HG03571 (cell line): Measurements from ENCODE around the gene TJP3.

Experiments used
- ATAC-seq: cut with Tn5 transposase; IDR thresholded peaks from one replicate; pipeline ENCODE4 v1.9.1; 2021; ENCODE audit not compliant: unreplicated experiment

The TJP3 gene

DNA sequence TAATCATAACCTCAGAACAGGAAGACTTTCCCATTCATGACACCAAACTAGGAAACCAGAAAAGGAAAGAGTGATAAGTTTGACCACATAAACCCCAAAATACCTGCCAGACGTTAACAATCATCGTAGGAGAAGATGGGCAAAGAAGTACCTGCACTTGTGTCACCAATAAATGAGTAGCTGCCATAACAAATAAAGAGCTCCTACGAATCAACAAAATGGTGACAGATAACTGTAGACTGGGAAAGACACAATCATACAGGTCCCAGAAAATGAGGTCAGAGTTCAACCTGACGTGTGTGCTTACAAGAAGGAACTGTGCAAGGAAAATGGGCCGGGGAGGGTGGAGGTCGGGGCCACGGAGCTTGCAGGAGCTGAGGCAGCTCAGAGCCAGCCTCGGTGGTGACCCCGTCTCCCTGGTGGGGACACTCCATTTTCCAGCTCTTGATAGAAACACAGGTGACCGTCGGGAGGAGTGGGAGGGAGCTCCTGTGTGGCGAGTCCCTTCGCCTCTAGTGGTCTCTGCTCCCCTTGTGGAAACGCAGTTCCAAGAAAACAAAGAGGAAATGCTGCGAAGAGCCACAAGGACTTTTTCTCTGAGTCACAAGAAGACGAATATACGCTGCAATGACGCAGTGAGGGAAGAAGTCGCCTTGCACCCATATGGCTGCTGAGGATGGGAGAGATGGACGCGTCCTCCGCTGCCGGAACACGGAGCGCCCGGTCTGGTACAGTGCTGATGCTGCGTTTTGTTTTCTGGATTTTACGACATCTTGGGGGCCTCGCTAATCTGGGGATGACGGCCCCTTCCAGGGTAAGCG, 17.4 kb upstream of the TJP3 start:
- no peak for ATAC-seq

DNA sequence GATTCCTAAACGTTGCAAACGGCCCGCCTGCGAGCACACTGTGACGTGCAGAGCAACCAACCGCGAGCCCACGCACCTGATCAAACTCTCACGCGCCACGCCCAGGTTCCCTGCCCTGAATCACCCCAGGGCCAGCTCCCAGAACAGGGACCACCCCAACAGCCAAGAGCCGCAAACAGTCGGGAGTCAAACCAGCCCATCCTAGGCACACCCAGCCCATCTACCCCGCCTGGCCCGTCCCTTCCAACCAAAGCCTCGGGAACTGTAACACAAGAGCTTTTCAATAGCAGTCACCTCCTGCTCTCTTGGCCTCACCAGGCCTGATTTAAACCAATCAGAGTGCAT, 16.8 kb upstream of the TJP3 start:
- no peak for ATAC-seq

DNA sequence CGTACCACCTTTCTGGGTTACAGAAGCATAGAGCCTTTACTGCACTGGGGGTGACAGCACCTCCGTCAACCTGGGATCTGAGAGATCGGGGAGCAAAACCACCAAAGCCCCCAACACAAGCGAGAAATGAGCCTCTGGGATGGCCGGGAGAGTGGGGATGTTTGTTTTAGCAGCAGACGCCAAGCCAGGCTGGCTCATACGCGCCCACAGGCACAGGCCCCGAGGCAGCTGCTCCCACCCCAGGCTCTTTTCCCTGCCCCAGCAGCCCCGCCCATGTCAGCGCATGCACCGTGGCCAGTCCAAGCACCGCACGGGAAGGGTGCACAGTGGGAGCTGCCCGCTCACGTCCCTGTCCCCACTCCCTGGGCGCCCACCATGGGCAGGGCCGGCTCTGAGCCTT, 16.5 kb upstream of the TJP3 start:
- no peak for ATAC-seq

DNA sequence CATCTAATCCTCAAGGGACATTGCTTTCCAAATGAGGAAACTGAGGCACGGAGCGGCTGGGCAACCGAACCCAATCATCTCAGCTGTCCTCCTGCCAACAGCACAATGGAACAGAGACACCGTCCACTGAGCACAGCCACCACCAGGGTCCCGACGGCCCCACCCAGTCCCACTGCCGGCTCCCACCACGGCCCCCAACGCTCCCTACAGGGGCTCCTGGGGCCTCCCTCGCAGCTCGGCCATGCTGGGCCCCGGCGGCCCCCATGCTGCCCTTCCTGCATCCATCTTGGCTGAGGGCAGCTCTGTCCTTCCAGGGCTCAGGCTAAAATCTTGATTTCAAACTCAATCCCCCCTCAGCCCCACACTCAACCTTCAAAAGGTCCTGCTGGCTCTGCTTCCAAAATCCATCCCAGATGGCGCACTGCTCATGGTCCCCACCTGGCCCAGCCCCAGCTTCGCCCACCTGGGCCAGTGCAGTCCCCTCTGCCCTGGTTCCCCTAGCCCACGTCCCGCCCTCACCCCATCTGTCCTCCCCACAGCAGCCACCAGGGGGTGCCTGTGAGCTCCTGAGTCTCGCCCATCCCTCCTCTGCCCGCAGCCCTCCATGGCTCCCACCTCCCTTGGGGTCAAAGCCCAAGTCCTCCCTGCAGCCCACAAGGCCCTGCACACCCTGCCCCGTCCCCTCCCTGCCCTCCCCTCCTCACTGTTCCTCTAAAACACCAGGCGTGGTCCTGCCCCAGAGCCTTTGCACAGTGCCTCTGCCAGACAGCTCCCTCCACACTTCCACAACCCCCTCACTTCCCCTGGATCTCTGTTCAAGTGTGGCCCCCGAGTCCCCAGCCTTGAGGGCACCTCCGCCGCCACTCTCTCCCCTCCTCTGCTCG, 15.8 kb upstream of the TJP3 start:
- ATAC-seq, result no peak

DNA sequence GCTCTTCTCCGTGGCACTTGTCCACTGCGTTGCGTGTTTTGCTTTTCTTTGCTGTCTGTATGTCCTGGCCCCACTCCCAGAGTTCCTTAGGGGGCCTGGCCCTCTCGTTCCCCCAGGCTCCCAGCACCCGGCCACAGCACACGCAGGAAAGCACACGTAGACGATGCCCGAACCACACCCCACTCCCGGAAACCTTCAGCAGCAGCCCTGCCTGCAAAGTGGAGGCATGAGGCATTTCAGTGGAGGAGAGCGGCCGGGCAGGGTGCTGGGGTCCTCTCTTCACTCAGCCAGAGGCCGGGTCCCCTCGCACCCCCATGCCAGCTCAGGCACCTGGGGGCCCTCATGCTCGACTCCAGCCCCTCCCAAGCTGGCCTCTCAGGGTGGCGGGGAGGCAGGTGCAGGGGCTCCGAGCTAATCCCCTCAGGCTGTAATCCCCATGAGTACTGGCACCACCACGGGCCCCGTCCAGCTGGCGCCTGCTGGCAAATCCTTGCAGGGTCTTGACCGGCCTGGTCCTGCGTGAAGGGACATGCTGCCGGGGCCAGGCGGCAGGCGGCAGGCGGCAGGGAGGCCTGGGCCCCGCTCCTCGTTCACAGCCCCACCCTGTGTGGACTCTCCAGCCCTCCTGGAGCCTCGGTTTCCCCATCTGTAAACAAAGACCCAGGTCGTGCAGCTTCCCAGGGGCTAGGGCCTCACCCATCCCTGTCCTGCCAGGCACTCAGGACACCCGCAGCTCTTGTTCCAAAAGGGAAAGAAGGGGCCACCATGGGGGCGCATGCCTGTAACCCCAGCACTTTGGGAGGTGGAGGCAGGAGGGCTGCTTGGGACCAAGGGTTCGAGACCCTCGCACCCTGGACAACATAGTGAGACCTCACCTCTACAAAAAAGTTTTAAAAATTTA, 14.9 kb upstream of the TJP3 start:
- ATAC-seq, result no peak

DNA sequence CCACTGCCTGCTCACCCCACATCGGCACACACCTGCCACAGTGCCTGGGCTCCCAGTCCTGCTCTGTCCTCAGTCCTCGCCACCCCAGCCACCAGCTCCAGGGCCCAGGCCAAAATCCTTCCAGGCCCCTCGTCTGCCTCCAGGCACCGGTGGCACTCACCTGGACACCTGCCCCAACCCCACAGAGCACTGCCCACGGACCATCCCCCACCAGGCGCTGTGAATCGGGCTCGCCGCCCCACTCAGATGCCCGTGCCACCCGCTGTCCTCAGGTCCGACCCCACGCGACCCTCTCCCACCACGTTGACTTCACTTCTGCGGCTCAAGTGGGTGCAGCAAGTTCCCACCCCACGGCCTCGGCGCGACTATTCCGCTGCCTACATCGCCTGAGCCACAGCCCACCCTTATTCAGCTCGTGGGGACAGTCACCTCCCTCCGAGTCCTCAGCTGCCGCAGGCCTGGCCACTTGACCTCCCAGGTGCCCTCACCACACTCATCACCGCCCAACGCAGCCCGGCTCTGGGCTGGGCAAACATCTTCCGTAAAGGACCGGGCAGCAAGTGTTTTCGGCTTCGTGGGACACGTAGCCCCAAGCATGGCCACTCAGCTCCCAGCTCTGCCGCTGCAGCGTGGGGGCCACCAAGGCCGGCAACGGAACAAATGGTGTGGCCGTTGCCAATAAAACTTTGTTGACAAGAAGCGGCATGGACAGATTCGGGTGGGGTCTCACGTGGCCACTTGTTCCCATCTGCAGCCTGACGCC, 13.6 kb upstream of the TJP3 start:
- no peak for ATAC-seq

DNA sequence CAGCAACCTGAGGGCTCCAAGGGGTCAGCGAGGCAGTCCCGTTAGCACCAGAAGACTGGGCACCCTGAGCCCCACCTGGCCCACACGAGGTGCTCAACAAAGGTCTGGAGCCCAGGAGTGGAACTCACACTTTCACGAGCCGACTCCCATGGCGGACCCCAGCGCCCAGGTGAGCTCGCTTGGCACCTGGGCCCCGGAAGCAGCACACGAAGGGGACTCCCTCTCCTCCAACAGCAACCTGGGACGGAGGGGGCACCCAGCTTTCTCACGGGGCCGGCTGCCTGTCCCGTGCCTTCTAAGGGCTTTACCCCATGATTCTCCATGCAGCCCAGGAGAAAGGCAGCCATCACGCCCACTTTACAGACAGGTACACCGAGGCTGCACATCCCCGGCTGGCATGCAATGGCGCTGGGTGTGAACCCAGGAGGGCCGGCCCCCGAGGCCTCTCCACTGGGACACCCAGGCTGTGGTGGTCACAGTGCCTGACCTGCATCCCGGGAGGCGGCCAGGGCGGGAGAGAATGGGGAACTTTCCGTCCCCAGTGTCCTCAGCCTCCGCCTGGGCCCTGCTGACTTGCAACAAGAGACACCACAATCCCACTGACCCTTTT, 13.0 kb upstream of the TJP3 start:
- ATAC-seq, result no peak

DNA sequence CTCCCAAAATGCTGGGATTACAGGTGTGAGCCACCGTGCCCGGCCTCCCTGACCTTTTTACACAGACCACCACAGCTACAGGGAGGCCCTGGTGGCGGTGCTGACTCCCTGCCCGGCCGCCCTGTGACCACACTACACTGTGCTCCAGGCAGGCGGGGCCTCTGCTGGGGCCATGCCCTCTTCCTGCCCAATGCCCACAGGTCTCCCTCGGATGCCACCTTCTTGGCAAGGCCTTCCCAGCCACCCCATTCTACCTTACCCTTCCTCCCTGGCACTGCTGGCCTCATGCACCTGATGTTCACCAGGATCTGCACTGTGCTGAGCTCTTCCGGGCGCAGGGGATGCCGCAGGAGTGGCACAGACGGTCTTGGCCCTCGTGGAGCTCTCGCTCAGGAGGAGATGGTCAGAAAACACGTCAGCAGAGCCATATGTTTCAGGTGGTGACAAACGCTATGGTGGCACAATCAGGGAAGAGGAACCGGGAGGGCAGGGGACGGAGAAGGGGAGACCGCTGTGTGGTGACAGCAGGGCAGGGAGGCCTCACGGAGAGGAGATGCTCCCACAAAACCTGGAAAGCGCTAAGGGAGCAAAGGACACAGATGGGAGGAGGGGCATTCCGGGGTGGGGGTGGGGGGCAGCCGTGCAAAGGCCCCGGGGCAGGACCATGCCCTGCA, 12.1 kb upstream of the TJP3 start:
- ATAC-seq, result no peak

DNA sequence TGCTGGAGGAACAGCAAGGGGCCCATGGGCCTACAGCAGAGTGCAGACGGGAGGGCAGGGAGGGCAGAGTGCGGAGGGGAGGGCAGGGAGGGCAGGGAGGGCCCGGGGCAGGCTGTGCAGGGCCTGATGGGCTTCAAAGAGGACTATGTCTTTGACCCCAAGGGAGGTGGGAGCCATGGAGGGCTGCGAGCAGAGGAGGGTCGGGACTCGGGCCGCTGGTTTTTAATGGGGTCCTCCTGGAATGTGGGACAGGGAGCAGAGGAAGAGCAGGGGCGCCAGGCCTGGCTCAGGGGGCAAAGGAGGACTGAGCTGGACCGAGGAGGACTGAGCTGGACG, 11.6 kb upstream of the TJP3 start:
- ATAC-seq, result no peak

DNA sequence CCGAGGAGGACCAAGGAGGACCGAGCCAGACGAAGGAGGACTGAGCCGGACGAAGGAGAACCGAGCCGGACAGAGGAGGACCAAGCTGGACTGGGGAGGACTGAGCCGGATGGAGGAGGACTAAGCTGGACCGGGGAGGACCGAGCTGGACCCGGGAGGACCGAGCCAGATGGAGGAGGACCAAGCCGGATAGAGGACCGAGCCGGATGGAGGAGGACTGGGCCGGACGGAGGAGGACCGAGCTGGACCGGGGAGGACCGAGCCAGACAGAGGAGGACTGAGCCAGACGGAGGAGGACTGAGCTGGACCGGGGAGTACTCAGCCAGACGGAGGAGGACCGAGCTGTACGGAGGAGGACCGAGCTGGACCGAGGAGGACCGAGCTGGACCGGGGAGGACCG, 11.1 kb upstream of the TJP3 start:
- no peak for ATAC-seq

DNA sequence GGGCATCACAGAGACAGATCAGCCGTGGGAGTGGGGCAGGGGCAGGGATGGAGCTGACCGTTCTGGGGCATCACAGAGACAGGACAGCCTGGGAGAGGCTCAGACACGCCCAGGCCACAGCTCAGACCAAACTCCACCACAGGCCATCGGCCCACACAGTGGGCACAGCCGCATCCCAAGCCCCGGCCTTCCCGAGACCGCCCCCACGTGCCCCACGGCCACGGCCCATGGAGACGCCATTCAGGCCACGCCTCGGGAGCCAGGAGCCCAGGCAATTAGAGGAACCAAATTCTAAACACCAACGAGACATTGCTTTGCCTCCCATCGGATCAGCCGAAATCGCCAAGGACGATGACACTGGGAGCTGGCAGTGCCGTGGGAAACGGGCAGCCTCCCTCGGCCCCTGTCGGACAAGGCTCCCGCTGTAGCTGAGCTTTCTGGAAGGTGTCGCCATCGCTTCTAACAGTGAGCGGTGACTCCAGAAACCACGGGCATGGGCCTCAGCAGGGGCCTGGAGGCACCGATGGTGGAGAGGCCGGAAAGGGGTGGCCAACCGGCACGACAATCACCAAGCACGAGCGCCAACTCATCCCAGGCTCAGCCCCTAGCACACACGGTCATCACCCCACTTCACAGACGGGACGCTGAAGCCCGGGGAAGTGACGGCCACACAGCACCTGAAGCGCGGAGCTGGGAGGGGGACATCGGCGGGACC, 10.4 kb upstream of the TJP3 start:
- no peak for ATAC-seq

DNA sequence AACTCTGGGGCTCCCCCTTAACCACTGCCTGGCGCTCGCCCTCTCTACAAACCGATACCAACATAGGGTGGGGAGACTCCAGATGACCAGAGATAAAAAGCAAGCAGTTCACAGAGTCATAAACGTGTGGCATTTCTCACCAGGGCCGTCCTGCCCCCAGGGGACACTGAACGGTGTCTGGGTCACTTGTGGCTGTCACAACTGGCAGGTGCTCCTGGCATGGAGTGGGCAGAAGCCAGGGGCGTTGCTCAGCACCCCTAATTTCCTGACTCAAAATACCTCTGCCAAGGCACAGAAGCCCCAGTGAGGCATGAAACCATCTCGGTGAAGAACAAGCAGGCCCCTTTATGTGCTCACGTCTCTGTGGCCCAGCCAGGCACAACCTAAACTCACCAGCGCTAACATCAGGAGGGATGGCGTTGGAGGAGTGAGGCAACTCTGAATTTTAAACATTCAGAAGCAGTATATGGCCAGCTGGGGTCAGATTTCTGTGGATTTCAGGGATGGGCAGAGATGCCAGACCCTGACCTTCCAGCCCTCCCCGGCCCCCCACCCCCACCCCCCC, 9.7 kb upstream of the TJP3 start:
- no peak for ATAC-seq

DNA sequence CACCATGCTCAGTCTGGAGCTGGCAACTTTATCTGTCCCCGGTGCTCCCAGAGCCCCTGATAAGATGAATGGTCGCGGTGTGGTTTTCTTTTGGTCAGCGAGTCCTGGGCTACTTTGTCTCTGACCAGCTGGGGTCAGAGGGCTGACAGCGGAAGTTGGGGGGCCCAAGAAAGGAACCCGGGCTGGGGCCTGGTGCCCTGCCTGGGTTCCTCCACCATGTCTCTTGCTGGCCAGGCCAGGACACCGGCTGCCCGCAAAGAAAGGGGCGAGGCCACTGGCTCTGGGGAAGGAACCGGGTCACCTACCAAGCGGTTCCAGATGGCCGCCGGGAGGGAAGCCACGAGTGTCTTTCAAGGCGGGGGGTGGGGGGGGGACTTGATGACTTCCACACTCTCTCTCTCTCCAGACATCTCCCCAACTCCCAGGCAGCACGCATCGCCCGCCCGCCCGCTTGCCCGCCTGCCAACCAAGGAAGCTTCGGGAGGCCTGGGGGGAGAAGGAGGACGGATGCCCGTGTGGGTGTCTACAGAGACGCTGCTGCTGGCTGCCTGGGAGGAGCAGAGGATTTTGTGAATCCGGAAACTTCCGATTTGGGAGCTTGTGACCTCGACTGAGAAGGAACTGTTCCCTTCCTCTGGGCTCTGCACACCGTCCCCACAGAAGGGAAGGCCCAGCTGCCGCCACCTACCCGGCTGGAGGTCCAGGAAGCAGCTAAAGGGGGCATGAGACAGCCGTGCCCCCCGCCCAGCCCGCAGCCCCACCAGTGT, 9.0 kb upstream of the TJP3 start:
- no peak for ATAC-seq

DNA sequence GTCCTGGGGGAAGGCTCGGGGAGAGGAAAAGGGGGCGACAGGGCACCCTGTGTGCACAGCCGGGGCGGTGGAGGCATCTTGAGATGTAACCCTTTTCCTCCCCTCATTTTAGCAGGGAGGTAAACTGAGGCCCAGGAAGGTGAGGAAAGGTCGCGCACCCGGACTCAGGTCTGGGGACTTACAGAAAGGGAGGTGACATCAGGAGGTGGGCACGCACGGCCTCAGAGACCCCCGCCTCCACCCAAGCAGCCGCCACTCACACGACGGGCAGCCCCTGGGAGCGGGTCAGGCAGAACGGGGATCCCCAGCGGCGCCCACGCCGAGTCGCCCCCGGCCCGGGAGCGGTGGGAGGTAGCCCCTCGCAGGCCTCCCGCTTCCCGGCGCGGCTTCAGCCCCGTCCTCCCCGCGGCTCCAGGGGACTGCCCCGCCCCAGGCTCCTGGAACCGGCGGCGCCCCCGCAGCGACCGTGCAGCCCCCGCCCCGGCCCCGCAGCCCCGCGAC, 8.4 kb upstream of the TJP3 start:
- ATAC-seq, result peak; percentile 7

DNA sequence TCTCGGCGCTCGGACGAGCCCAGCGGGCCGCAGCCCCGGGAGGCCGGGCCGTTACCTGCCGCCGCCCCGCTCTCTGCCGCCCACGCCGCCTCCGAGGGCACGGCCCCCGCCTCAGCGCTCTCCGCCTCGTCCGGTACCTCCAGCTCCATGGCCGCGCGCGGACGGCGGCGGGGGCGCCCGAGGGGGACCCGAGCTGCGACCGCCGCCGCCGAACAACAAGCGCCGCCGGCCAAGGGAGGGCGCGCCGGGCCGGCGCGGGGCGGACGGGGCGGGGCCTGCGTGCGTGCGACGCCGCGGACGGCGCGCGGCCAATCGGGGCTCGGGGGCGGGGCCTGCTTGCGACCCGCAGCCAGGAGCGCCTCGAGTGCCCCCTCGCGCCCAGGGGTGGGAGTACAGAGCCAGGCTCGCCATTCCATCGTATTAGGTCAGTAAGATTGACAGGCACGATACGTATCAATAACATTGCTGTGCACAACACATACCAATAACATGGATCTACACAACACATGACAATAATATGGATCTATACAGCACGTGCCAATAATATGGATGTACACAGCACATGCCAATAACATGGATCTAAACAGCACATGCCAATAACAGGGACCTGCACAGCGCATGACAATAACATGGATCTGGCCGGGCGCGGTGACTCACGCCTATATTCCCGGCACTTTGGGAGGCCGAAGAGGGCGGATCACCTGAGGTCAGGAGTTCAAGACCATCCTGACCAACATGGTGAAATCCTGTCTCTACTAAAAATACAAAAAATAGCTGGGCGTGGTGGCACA, 7.7 kb upstream of the TJP3 start, which contains the start of gene PIP5K1C:
Gene PIP5K1C, minus strand, starts transcription at position 227 of the 791 bp plus-strand sequence. Its CDS starts 78 bp downstream, at position 149.
- ATAC-seq, result peak; percentile 79

DNA sequence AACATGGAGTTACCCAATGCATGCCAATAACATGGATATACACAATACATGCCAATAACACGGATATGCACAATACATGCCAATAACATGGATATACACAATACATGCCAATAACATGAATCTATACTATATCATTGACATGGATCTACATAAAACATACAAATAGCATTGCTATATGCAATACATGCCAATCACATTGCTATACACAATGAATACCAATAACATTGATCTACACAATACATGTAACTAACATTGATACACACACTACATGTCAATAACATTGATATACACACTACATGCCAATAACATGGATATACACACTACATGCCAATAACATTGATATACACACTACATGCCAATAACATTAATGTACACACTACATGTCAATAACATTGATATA, 7.0 kb upstream of the TJP3 start:
- no peak for ATAC-seq

DNA sequence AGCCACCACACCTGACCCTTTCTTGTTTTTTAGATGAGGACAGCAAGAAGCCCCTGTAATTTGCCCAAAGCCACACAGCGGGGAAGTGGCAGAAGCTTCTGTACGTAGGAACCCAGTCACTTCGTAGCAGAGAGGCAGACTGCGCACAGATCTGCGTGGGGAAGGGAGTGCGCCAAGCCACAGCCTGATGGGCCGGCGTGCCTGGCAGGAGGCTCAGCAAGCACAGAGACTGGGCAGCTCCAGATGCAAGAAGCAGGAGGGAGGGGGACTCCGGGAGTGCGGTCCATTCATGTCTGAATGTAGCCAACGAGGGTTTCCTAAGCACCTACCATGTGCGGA, 347 bp upstream of the TJP3 start:
- no peak for ATAC-seq
